Neuron (in vitro differentiated cells): ENCODE data around the gene GPR32.
"Not testable (repeated sequence)": the region's sequence is repeated elsewhere in the genome, so short reads cannot be mapped to it uniquely, and the experiment has no call there.

ENCODE experiments used
- H2AFZ ChIP-seq: one replicate; pipeline ENCODE4 v1.6.1; 2013; ENCODE audit warnings: low read depth, mild to moderate bottlenecking, inconsistent platforms, low read length, moderate library complexity
- H3K27me3 ChIP-seq: one replicate; pipeline ENCODE4 v1.6.1; 2013; ENCODE audit warnings: low read length; ENCODE audit not compliant: insufficient read depth
- H3K36me3 ChIP-seq: one replicate; pipeline ENCODE4 v1.6.1; 2013; ENCODE audit warnings: low read length; ENCODE audit not compliant: insufficient read depth
- H3K4me1 ChIP-seq: one replicate; pipeline ENCODE4 v1.6.1; 2013; ENCODE audit warnings: low read length; ENCODE audit not compliant: insufficient read depth
- H3K4me3 ChIP-seq: 2 replicates; pipeline ENCODE4 v1.5.1; 2013; ENCODE audit warnings: mild to moderate bottlenecking, low read length, moderate library complexity
- H3K9me3 ChIP-seq: one replicate; pipeline ENCODE4 v1.6.1; 2013; ENCODE audit warnings: low read length

The GPR32 gene

GRCh38 chr19:50736338-50736737 is 33.9 kb upstream of the GPR32 start:
- no peaks in the 10 kb centered on the region for H3K36me3 ChIP-seq
- peaks cover 7% of the 10 kb centered on the region for H3K27me3 ChIP-seq
- no peak overlapping the region for H2AFZ ChIP-seq
- no peaks in the 10 kb centered on the region for H3K9me3 ChIP-seq
- H3K4me1 ChIP-seq = no peaks in the 10 kb centered on the region
- H3K4me3 ChIP-seq = no peak overlapping the region

- H3K9me3 ChIP-seq = no peaks in the 10 kb centered on the region
- no peak overlapping the region for H2AFZ ChIP-seq
- H3K4me3 ChIP-seq = no peak overlapping the region
- peaks cover 5% of the 10 kb centered on the region for H3K27me3 ChIP-seq
- H3K4me1 ChIP-seq = no peaks in the 10 kb centered on the region
- H3K36me3 ChIP-seq = no peaks in the 10 kb centered on the region
Measured at GRCh38 chr19:50739132-50739913, 30.9 kb upstream of the GPR32 start.

GRCh38 chr19:50739914-50740426 is 30.3 kb upstream of the GPR32 start:
- Histone ChIP-seq H3K36me3 (no peaks in the 10 kb centered on the region), H3K9me3 (no peaks in the 10 kb centered on the region), H3K4me1 (no peaks in the 10 kb centered on the region), H2AFZ (no peak overlapping the region), H3K4me3 (no peak overlapping the region), H3K27me3 (peaks cover 5% of the 10 kb centered on the region)

- Histone ChIP-seq H2AFZ (no peak overlapping the region), H3K36me3 (no peaks in the 10 kb centered on the region), H3K4me3 (no peak overlapping the region), H3K27me3 (no peaks in the 10 kb centered on the region), H3K4me1 (no peaks in the 10 kb centered on the region), H3K9me3 (no peaks in the 10 kb centered on the region)
Measured at GRCh38 chr19:50741179-50741933, 28.9 kb upstream of the GPR32 start.

- Histone ChIP-seq H3K36me3 (no peaks in the 10 kb centered on the region), H3K4me3 (no peak overlapping the region), H2AFZ (no peak overlapping the region), H3K9me3 (no peaks in the 10 kb centered on the region), H3K4me1 (no peaks in the 10 kb centered on the region), H3K27me3 (no peaks in the 10 kb centered on the region)
Measured at GRCh38 chr19:50743537-50743936, 26.7 kb upstream of the GPR32 start.

- Histone ChIP-seq H2AFZ (no peak overlapping the region), H3K36me3 (no peaks in the 10 kb centered on the region), H3K9me3 (no peaks in the 10 kb centered on the region), H3K27me3 (no peaks in the 10 kb centered on the region), H3K4me3 (no peak overlapping the region), H3K4me1 (no peaks in the 10 kb centered on the region)
Measured at GRCh38 chr19:50745221-50745620, 25.0 kb upstream of the GPR32 start.

- not testable (repeated sequence) for H2AFZ ChIP-seq, H3K36me3 ChIP-seq, H3K4me3 ChIP-seq, H3K4me1 ChIP-seq, H3K9me3 ChIP-seq, H3K27me3 ChIP-seq
Measured at GRCh38 chr19:50747141-50747540, 23.1 kb upstream of the GPR32 start.

GRCh38 chr19:50749490-50749889 is 20.8 kb upstream of the GPR32 start:
- Histone ChIP-seq H3K4me1 (no peaks in the 10 kb centered on the region), H3K27me3 (no peaks in the 10 kb centered on the region), H3K9me3 (no peaks in the 10 kb centered on the region), H2AFZ (no peak overlapping the region), H3K36me3 (no peaks in the 10 kb centered on the region), H3K4me3 (no peak overlapping the region)

GRCh38 chr19:50750010-50750409 is 20.3 kb upstream of the GPR32 start:
- H3K4me1 ChIP-seq = no peaks in the 10 kb centered on the region
- H2AFZ ChIP-seq = no peak overlapping the region
- H3K27me3 ChIP-seq = peaks cover 2% of the 10 kb centered on the region
- no peaks in the 10 kb centered on the region for H3K9me3 ChIP-seq
- no peak overlapping the region for H3K4me3 ChIP-seq
- H3K36me3 ChIP-seq = no peaks in the 10 kb centered on the region

- Histone ChIP-seq H3K4me3 (no peak overlapping the region), H3K4me1 (no peaks in the 10 kb centered on the region), H3K36me3 (no peaks in the 10 kb centered on the region), H3K9me3 (no peaks in the 10 kb centered on the region), H3K27me3 (peaks cover 6% of the 10 kb centered on the region), H2AFZ (no peak overlapping the region)
Measured at GRCh38 chr19:50753879-50754278, 16.4 kb upstream of the GPR32 start.

- not testable (repeated sequence) for H3K4me3 ChIP-seq, H2AFZ ChIP-seq, H3K4me1 ChIP-seq, H3K27me3 ChIP-seq, H3K9me3 ChIP-seq, H3K36me3 ChIP-seq
Measured at GRCh38 chr19:50756244-50756643, 14.0 kb upstream of the GPR32 start.

- not testable (repeated sequence) for H3K9me3 ChIP-seq, H3K4me3 ChIP-seq, H3K36me3 ChIP-seq, H3K27me3 ChIP-seq, H2AFZ ChIP-seq, H3K4me1 ChIP-seq
Measured at GRCh38 chr19:50757624-50758023, 12.6 kb upstream of the GPR32 start.

- H3K36me3 ChIP-seq, H2AFZ ChIP-seq, H3K27me3 ChIP-seq, H3K9me3 ChIP-seq, H3K4me1 ChIP-seq, H3K4me3 ChIP-seq: not testable (repeated sequence)
Measured at GRCh38 chr19:50759076-50759475, 11.2 kb upstream of the GPR32 start.
